ENCODE results near the gene ARHGAP42. TPM values are rescaled to one million over a fixed set of nuclear protein-coding genes. Genes with fewer than 3 reads are reported as not detected.
"Not testable (repeated sequence)": the region's sequence is repeated elsewhere in the genome, so short reads cannot be mapped to it uniquely, and the experiment has no call there.

The ARHGAP42 gene
- total and polyA plus RNA-seq, 2 donors, result 6.0 to 24.4 TPM

DNA sequence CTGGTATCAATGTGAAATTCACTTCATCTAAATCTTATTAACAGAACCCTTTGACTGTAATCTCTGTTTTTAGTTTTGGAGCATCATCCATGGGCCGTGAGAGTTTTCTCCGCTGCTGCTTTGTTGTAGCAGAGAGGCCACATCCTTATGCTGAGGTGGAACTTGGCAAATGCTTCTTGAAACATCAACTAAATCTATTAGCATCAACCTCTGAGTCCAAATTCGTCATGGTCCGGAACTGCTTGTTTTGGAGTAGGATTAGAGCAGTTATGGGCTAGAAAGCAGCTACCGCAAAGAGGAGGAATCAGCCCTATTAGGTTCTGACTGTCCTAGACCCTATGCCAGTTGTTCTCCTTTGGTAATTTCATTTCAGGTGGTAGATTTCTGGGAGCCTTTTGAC lies 324.8 kb downstream of the ARHGAP42 start:
- 94% methylated on average over 5 of the region's 5 CpGs for WGBS
- no peak overlapping the region for H3K27ac ChIP-seq (ENCODE audit: low read depth in 1 of 2, low read length in 1 of 2)
- no peak for DNase-seq (ENCODE audit: low read depth in 6 of 9, low spot score in 9 of 9)
- no peaks in the 10 kb centered on the region for H3K4me1 ChIP-seq (ENCODE audit: control insufficient read depth in 2 of 2, insufficient read depth in 2 of 2, low read length in 2 of 2)
- no peaks in the 10 kb centered on the region for H3K9me3 ChIP-seq (ENCODE audit: control insufficient read depth in 2 of 2, insufficient read depth in 1 of 2, low read length in 1 of 2)
- H3K4me3 ChIP-seq (ENCODE audit: low read length in 2 of 2), result no peak overlapping the region
- H3K36me3 ChIP-seq (ENCODE audit: control insufficient read depth in 2 of 2, insufficient read depth in 2 of 2, low read length in 1 of 2), result no peaks in the 10 kb centered on the region
- no peaks in the 10 kb centered on the region for H3K27me3 ChIP-seq (ENCODE audit: control insufficient read depth in 2 of 2, insufficient read depth in 1 of 2, low read length in 1 of 2)

DNA sequence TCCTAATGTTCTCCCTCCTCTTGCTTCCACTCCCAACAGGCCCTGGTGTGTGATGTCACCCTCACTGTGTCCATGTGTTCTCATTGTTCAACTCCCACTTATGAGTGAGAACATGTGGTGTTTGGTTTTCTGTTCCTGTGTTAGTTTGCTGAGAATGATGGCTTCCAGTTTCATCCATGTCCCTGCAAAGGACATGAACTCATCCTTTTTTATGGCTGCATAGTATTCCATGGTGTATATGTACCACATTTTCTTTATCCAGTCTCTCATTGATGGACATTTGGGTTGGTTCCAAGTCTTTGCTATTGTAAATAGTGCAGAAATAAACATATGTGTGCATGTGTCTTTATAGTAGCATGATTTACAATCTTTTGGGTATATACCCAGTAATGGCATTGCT lies 326.6 kb downstream of the ARHGAP42 start:
- H3K9me3 ChIP-seq (ENCODE audit: control insufficient read depth in 2 of 2, insufficient read depth in 1 of 2, low read length in 1 of 2); H3K4me3 ChIP-seq (ENCODE audit: low read length in 2 of 2); DNase-seq (ENCODE audit: low read depth in 6 of 9, low spot score in 9 of 9); H3K36me3 ChIP-seq (ENCODE audit: control insufficient read depth in 2 of 2, insufficient read depth in 2 of 2, low read length in 1 of 2); H3K27ac ChIP-seq (ENCODE audit: low read depth in 1 of 2, low read length in 1 of 2); H3K27me3 ChIP-seq (ENCODE audit: control insufficient read depth in 2 of 2, insufficient read depth in 1 of 2, low read length in 1 of 2); H3K4me1 ChIP-seq (ENCODE audit: control insufficient read depth in 2 of 2, insufficient read depth in 2 of 2, low read length in 2 of 2): not testable (repeated sequence)

DNA sequence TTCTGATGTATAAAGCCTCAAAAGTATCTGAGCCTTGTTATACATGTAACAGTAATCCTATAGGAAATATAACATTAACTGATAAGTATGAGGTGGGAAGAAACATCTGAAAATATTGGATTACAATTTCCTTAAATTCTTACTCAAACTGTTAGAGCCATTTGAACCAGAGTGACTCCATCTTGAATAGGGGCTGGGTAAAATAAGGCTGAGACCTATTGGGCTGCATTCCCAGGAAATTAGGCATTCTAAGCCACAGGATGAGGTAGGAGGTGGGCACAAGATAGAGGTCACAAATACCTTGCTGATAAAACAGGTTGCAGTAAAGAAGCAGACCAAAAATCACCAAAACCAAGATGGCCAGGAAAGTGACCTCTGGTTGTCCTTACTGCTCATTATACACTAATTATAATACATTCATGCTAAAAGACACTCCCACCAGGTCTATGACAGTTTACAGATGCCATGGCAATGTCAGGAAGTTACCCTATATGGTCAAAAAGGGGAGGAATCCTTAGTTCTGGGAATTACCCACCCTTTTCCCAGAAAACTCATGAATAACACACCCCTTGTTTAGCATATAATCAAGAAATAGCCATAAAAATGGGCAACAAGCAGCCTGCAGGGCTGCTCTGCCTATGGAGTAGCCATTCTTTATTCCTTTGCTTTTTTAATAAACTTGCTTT lies 327.7 kb downstream of the ARHGAP42 start:
- Histone ChIP-seq H3K4me3 (ENCODE audit: low read length in 2 of 2) (no peak overlapping the region), H3K27ac (ENCODE audit: low read depth in 1 of 2, low read length in 1 of 2) (no peak overlapping the region), H3K9me3 (ENCODE audit: control insufficient read depth in 2 of 2, insufficient read depth in 1 of 2, low read length in 1 of 2) (no peaks in the 10 kb centered on the region), H3K36me3 (ENCODE audit: control insufficient read depth in 2 of 2, insufficient read depth in 2 of 2, low read length in 1 of 2) (no peaks in the 10 kb centered on the region), H3K4me1 (ENCODE audit: control insufficient read depth in 2 of 2, insufficient read depth in 2 of 2, low read length in 2 of 2) (no peaks in the 10 kb centered on the region), H3K27me3 (ENCODE audit: control insufficient read depth in 2 of 2, insufficient read depth in 1 of 2, low read length in 1 of 2) (no peaks in the 10 kb centered on the region)
- DNase-seq (ENCODE audit: low read depth in 6 of 9, low spot score in 9 of 9), result no peak

DNA sequence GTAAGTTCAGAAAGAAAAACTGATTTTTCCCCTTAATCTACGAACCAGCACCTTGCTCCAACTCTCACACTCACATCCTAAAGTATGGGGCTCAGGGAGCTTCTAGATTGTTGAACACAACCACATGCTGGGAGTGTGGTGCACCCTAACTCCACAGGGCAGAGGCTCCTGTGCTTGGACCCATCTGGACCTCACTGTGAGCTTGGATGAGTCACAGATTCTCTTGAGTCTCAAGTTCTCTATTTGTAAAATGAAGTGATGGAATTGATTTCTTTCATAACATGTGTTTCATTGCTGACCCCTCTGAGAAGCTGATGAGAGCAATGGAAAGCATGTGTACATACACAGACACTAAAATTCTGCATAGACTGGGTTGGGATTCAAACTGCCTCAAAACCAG lies 332.8 kb downstream of the ARHGAP42 start:
- H3K27ac ChIP-seq (ENCODE audit: low read depth in 1 of 2, low read length in 1 of 2), result no peak overlapping the region
- H3K4me1 ChIP-seq (ENCODE audit: control insufficient read depth in 2 of 2, insufficient read depth in 2 of 2, low read length in 2 of 2), result no peaks in the 10 kb centered on the region
- no peaks in the 10 kb centered on the region for H3K27me3 ChIP-seq (ENCODE audit: control insufficient read depth in 2 of 2, insufficient read depth in 1 of 2, low read length in 1 of 2)
- H3K36me3 ChIP-seq (ENCODE audit: control insufficient read depth in 2 of 2, insufficient read depth in 2 of 2, low read length in 1 of 2), result no peaks in the 10 kb centered on the region
- no peak overlapping the region for H3K4me3 ChIP-seq (ENCODE audit: low read length in 2 of 2)
- H3K9me3 ChIP-seq (ENCODE audit: control insufficient read depth in 2 of 2, insufficient read depth in 1 of 2, low read length in 1 of 2), result no peaks in the 10 kb centered on the region
- no peak for DNase-seq (ENCODE audit: low read depth in 6 of 9, low spot score in 9 of 9)
- 78% methylated on average over 1 of the region's 1 CpG for WGBS

DNA sequence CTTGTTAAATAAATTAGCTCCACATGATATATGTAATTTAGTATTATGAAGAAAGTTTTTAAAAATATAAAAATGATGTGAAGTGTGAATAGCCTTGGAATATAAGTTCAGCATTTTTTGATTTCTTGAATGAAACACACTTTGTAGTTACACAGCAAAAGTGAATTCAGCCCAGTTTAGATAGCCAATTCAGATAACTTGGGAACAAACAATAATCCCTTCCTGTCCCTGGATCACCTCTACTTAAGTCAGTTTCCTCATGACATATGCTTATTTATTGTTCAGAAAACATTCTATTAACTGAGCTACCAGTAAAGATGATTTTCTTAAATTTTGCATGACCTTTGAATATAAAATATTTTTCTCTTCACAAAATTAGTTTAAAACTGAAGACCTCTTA lies 335.2 kb downstream of the ARHGAP42 start:
- no peak for DNase-seq (ENCODE audit: low read depth in 6 of 9, low spot score in 9 of 9)
- Histone ChIP-seq H3K36me3 (ENCODE audit: control insufficient read depth in 2 of 2, insufficient read depth in 2 of 2, low read length in 1 of 2) (no peaks in the 10 kb centered on the region), H3K27ac (ENCODE audit: low read depth in 1 of 2, low read length in 1 of 2) (no peak overlapping the region), H3K27me3 (ENCODE audit: control insufficient read depth in 2 of 2, insufficient read depth in 1 of 2, low read length in 1 of 2) (no peaks in the 10 kb centered on the region), H3K9me3 (ENCODE audit: control insufficient read depth in 2 of 2, insufficient read depth in 1 of 2, low read length in 1 of 2) (no peaks in the 10 kb centered on the region), H3K4me3 (ENCODE audit: low read length in 2 of 2) (no peak overlapping the region), H3K4me1 (ENCODE audit: control insufficient read depth in 2 of 2, insufficient read depth in 2 of 2, low read length in 2 of 2) (no peaks in the 10 kb centered on the region)

GRCh38 chr11:101028644-101029043 lies 341.6 kb downstream of the ARHGAP42 start:
- Histone ChIP-seq H3K27ac (ENCODE audit: low read depth in 1 of 2, low read length in 1 of 2) (no peak overlapping the region), H3K4me1 (ENCODE audit: control insufficient read depth in 2 of 2, insufficient read depth in 2 of 2, low read length in 2 of 2) (no peaks in the 10 kb centered on the region), H3K4me3 (ENCODE audit: low read length in 2 of 2) (no peak overlapping the region), H3K9me3 (ENCODE audit: control insufficient read depth in 2 of 2, insufficient read depth in 1 of 2, low read length in 1 of 2) (no peaks in the 10 kb centered on the region), H3K36me3 (ENCODE audit: control insufficient read depth in 2 of 2, insufficient read depth in 2 of 2, low read length in 1 of 2) (no peaks in the 10 kb centered on the region), H3K27me3 (ENCODE audit: control insufficient read depth in 2 of 2, insufficient read depth in 1 of 2, low read length in 1 of 2) (no peaks in the 10 kb centered on the region)
- WGBS, result 70% methylated on average over 1 of the region's 1 CpG
- DNase-seq (ENCODE audit: low read depth in 6 of 9, low spot score in 9 of 9), result no peak

GRCh38 chr11:101030015-101030414 lies 342.9 kb downstream of the ARHGAP42 start:
- Histone ChIP-seq H3K4me3 (ENCODE audit: low read length in 2 of 2) (no peak overlapping the region), H3K27ac (ENCODE audit: low read depth in 1 of 2, low read length in 1 of 2) (no peak overlapping the region)

DNA sequence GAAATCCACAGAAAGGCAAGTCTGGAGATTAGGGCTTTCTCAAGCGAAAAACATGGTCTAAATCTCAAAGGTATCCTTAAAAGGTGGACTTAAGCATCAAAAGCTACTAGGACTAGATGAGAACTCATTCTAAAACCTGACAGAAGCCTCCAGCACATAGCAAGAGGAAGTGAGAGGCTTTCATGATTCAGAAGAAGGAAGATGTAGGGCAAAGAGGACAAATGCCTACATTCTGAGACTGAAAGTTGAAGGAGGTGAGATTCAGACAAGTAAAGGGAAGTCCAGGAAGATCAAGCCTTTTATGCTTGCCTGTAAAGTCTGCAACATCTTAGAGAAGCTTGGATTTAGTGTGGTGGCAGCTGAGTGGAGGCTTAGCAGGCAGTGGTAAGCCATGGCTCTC lies 343.6 kb downstream of the ARHGAP42 start:
- Histone ChIP-seq H3K4me3 (ENCODE audit: low read length in 2 of 2) (no peak overlapping the region), H3K36me3 (ENCODE audit: control insufficient read depth in 2 of 2, insufficient read depth in 2 of 2, low read length in 1 of 2) (no peaks in the 10 kb centered on the region), H3K27me3 (ENCODE audit: control insufficient read depth in 2 of 2, insufficient read depth in 1 of 2, low read length in 1 of 2) (no peaks in the 10 kb centered on the region), H3K9me3 (ENCODE audit: control insufficient read depth in 2 of 2, insufficient read depth in 1 of 2, low read length in 1 of 2) (no peaks in the 10 kb centered on the region), H3K27ac (ENCODE audit: low read depth in 1 of 2, low read length in 1 of 2) (no peak overlapping the region), H3K4me1 (ENCODE audit: control insufficient read depth in 2 of 2, insufficient read depth in 2 of 2, low read length in 2 of 2) (no peaks in the 10 kb centered on the region)
- 81% methylated on average over 1 of the region's 1 CpG for WGBS
- DNase-seq (ENCODE audit: low read depth in 6 of 9, low spot score in 9 of 9), result peak in 1 of 9 donors; percentile 6

More at GRCh38 chr11:101030015-101030414, 342.9 kb downstream of the ARHGAP42 start:
- no peaks in the 10 kb centered on the region for H3K27me3 ChIP-seq (ENCODE audit: control insufficient read depth in 2 of 2, insufficient read depth in 1 of 2, low read length in 1 of 2)
- no peaks in the 10 kb centered on the region for H3K9me3 ChIP-seq (ENCODE audit: control insufficient read depth in 2 of 2, insufficient read depth in 1 of 2, low read length in 1 of 2)
- WGBS, result 89% methylated on average over 3 of the region's 3 CpGs
- H3K36me3 ChIP-seq (ENCODE audit: control insufficient read depth in 2 of 2, insufficient read depth in 2 of 2, low read length in 1 of 2), result no peaks in the 10 kb centered on the region
- DNase-seq (ENCODE audit: low read depth in 6 of 9, low spot score in 9 of 9), result no peak
- H3K4me1 ChIP-seq (ENCODE audit: control insufficient read depth in 2 of 2, insufficient read depth in 2 of 2, low read length in 2 of 2), result no peaks in the 10 kb centered on the region

DNA sequence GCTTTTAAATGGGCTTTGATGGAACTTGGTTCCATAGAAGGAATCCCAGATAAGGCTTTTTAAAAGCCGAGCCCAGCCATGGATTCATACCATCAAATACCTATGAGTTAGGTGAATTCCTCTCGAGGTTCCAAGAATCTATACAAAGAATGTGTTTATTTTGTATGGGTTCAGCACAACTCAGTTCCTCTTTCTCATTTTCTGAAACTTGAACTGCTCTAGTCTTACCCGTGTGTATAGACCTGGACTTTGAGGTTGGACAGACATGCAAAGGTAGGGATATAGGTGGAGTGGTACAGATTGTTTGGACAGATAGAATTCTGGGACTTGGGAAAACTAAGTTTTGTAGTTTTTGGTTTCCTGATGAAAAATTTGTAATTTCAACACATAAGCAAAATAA lies 344.6 kb downstream of the ARHGAP42 start:
- WGBS, result 90% methylated on average over 3 of the region's 3 CpGs
- H3K27me3 ChIP-seq (ENCODE audit: control insufficient read depth in 2 of 2, insufficient read depth in 1 of 2, low read length in 1 of 2), result no peaks in the 10 kb centered on the region
- DNase-seq (ENCODE audit: low read depth in 6 of 9, low spot score in 9 of 9), result no peak
- no peak overlapping the region for H3K27ac ChIP-seq (ENCODE audit: low read depth in 1 of 2, low read length in 1 of 2)
- no peaks in the 10 kb centered on the region for H3K36me3 ChIP-seq (ENCODE audit: control insufficient read depth in 2 of 2, insufficient read depth in 2 of 2, low read length in 1 of 2)
- H3K9me3 ChIP-seq (ENCODE audit: control insufficient read depth in 2 of 2, insufficient read depth in 1 of 2, low read length in 1 of 2), result no peaks in the 10 kb centered on the region
- H3K4me3 ChIP-seq (ENCODE audit: low read length in 2 of 2), result no peak overlapping the region
- no peaks in the 10 kb centered on the region for H3K4me1 ChIP-seq (ENCODE audit: control insufficient read depth in 2 of 2, insufficient read depth in 2 of 2, low read length in 2 of 2)

GRCh38 chr11:101032991-101033390 lies 345.9 kb downstream of the ARHGAP42 start:
- Histone ChIP-seq H3K36me3 (ENCODE audit: control insufficient read depth in 2 of 2, insufficient read depth in 2 of 2, low read length in 1 of 2) (no peaks in the 10 kb centered on the region), H3K27me3 (ENCODE audit: control insufficient read depth in 2 of 2, insufficient read depth in 1 of 2, low read length in 1 of 2) (no peaks in the 10 kb centered on the region), H3K9me3 (ENCODE audit: control insufficient read depth in 2 of 2, insufficient read depth in 1 of 2, low read length in 1 of 2) (no peaks in the 10 kb centered on the region), H3K4me3 (ENCODE audit: low read length in 2 of 2) (no peak overlapping the region), H3K4me1 (ENCODE audit: control insufficient read depth in 2 of 2, insufficient read depth in 2 of 2, low read length in 2 of 2) (no peaks in the 10 kb centered on the region), H3K27ac (ENCODE audit: low read depth in 1 of 2, low read length in 1 of 2) (no peak overlapping the region)
- no peak for DNase-seq (ENCODE audit: low read depth in 6 of 9, low spot score in 9 of 9)
